Activated CD4-positive, alpha-beta T cell treated with anti-CD3 and anti-CD28 coated beads, Interleukin-2, amount 50 U/mL, for 4 hours (primary cell): ENCODE results near the gene ZNF497.

Source experiments
- DNase-seq, 2 experiments: peaks; one replicate each; pipeline ENCODE4 v3.0.0-alpha.2; 2020

Gene ZNF497

GRCh38 chr19:58305932-58306323 lies 56.6 kb downstream of the ZNF497 start:
- DNase-seq, result no peak

- DNase-seq, result peak; percentile 88 to 91
Observed at GRCh38 chr19:58305065-58305931, 57.3 kb downstream of the ZNF497 start, which contains the start of gene ERVK3-1. Gene ERVK3-1, plus strand, starts transcription at chr19:58305377. Its CDS starts 6,792 bp downstream, at chr19:58312169.

GRCh38 chr19:58304748-58305064 lies 57.8 kb downstream of the ZNF497 start:
- DNase-seq, result no peak
